Fibroblast of pulmonary artery (primary cell): ENCODE results near the gene MYH13.

Experiments
- DNase-seq: peaks from one replicate; pipeline ENCODE4 v3.0.0-alpha.2; 2010; ENCODE audit warnings: low read depth
- H3K4me3 ChIP-seq: replicated peaks from 2 replicates; pipeline ENCODE4 v1.5.1; 2011; ENCODE audit warnings: low read depth, mild to moderate bottlenecking, control low read depth, low read length, moderate library complexity
- CTCF ChIP-seq: IDR thresholded peaks from 2 replicates; pipeline ENCODE4 v1.5.1; 2011; ENCODE audit warnings: mild to moderate bottlenecking, control low read depth, low read length, inconsistent platforms; ENCODE audit errors: missing control alignments

MYH13 gene

GRCh38 chr17:10380631-10381408, 8.0 kb upstream of the MYH13 start:
- peak; percentile 62 for DNase-seq
- no peak overlapping the region for H3K4me3 ChIP-seq
- no peak for TF ChIP-seq CTCF

- no peak overlapping the region for H3K4me3 ChIP-seq
- no peak for TF ChIP-seq CTCF
- no peak for DNase-seq
Observed at GRCh38 chr17:10370016-10370608, 2.7 kb downstream of the MYH13 start.

GRCh38 chr17:10369239-10369638, 3.6 kb downstream of the MYH13 start:
- TF ChIP-seq CTCF = no peak
- no peak overlapping the region for H3K4me3 ChIP-seq
- DNase-seq = no peak

- TF ChIP-seq CTCF = no peak
- no peak overlapping the region for H3K4me3 ChIP-seq
- no peak for DNase-seq
Observed at GRCh38 chr17:10368561-10368960, 4.2 kb downstream of the MYH13 start.

- DNase-seq = peak; percentile 34
- H3K4me3 ChIP-seq = no peak overlapping the region
- TF ChIP-seq CTCF = no peak
Observed at GRCh38 chr17:10360578-10360977, 12.2 kb downstream of the MYH13 start.

- DNase-seq = no peak
- H3K4me3 ChIP-seq = no peak overlapping the region
- peak; percentile 46 for TF ChIP-seq CTCF
Observed at GRCh38 chr17:10357768-10358167, 15.0 kb downstream of the MYH13 start.
